ENCODE results near the gene EIF2AK2. TPM values are rescaled to one million over a fixed set of nuclear protein-coding genes. Genes with fewer than 3 reads are reported as not detected.

The EIF2AK2 gene
- 17.5 and 23.5 TPM in 2 replicates for total RNA-seq

DNA sequence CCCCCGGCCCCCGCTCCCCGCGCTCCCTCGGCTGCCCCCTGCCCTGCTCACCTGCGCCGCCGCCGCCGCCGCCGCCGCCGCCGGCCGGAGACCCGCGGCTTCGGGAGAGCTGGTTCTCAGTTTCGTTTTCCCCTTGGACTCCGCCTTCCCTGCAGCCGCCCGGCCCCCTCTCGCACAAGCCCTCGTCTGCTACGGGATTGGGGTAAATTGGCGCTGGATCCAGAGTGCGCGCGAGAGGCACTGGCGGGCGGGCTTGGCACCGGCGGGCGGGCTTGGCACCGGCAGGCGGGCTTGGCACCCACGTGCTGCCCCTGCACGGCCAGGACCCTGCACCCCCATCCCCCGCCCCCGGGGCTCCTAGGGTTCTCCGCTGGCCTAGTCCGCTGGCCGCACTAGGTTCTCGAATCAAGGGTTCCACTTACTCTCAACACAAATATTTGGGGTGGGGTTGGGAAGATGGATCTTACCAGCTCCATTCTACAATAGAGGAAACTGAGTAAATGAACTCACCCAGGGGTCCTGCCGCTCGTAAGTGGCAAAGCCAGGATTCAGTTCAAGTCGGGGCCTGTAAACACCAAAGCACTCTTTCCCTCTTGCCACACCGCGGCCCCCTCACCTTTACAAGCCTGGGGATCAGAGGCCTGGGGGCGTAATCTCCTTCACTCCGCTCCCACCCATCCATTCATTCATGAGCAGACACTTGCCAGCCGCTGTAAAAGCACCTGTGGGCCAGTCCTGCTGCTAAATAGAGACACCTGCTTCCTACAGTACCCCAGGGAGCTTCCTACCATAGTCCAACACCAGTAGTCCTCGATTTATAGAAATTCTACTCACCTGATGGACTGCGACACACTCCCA lies at the start of gene EIF2AK2:
EIF2AK2 (minus strand) TSS at position 124 of the 858 bp plus-strand sequence. CDS start 9,174 bp downstream, outside the sequence.

DNA sequence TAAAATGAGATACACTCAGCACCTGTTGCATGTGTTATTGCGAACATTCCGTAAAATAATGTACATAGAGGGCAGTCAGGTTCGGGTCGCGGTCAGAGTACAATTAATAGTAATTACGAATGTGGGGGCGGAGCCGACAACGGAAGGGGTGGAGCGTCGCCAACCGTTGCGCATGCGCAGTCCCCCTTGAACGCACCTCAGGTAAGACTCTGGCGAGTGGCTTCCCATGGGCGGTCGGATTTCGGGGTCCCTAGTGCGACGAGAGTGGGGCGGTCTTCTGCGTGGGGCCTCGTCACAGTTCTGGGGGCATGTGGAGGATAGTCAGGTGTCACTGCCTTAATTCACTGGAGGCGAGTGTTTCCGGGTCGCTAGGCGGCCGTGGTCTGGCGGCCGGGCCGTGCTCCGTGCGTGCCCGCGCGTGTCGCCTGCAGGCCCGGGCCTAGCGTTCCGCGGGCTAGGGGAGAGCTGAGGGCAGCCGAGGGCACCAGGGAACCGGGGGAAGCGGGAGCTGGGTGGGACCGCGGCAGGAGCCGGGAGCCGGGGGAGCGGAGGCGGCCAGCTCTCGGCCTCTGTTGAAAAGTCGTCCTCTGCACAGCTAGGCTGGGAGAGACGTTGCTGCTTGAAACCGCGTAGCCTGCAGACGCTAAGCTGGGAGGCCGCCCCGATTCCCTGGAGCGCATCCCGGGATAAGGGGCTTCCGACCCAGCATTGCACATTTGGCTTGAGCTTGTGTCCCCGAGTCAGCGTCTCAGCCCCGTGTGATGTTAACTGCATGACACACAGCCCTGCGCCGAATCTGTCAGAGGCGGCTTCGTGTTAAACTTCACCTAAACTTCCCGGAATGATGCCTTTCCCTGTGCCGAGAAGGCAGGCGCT lies 39.8 kb upstream of the EIF2AK2 start, which contains the start of gene CEBPZOS:
CEBPZOS (plus strand) TSS at position 177 of the 876 bp plus-strand sequence. CDS start 3,209 bp downstream, outside the sequence.

DNA sequence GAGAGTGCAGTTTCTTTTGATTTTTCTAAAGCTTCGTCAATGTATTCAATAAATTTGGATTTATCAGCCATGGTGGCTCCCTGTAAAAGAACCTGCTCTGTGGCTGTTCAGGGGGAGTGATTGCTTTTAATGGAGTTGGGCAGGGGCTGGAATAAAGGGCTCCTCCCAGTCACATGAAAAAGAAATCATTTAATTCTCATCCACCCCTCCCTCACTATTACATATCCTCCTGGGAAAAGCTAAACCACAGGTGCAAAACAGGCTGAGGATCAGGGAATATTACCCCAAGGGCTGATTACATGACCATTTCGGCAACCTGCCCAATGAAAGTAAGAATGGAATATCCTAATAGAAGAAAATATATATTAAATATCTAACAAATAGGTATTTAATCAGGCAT lies 31.8 kb upstream of the EIF2AK2 start, which contains the start of gene SULT6B1:
SULT6B1 (minus strand) TSS at position 101 of the 400 bp plus-strand sequence; CDS start at position 71, 30 bp downstream.

DNA sequence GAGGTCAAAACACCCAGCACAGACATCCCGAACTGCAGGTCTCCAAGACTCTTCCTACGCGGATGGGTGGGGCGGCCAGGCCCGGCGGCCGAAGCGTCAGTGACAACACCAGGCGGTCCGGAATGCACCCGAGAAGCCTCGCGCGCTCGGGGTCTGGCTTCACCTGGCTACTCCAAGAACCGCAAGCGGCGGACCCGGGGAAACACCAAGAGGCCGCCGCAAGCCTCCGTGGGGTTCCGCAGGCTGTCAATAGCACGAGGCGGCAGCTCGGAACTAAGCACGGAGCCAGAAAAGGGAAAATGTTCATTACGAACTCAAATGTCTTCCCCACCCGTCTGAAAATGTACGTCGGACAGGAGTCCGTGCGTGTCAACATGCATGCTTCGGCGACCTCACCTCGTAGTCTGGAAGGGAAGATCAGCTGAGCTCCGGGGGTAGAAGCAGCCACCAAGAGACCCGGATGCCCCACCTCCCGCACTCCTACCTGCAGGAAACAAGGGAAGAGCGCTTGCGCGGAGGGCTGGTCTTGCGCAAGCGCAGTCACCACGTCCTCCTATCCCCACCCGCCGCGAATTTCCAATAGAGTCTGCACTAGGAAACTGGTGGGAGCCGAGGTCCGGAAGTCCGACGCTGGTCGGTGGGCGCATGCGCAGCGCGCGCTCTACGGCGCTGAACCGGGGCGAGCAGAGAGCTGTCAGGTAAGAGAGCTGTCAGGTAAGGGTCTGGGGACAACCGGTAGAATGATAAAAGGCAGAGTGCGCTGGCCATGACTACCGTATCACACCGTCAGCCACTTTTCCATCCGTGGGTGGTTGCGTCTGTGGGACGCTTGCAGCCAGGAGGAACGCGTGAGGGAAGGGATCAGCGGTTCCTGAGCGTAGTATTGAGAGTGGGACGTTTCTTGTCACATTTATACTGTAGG lies 72.6 kb downstream of the EIF2AK2 start, which contains the start of the genes GPATCH11 and HEATR5B:
GPATCH11 (plus strand) TSS at position 646 of the 922 bp plus-strand sequence. CDS start 3,864 bp downstream, outside the sequence.
HEATR5B (minus strand) TSS at position 500 of the 922 bp plus-strand sequence. CDS start 958 bp downstream, outside the sequence.

Other genes starting within 250 kb of the EIF2AK2 start
- 15.6 and 17.7 TPM in 2 replicates for gene STRN, start 190.4 kb downstream of the EIF2AK2 start, total RNA-seq
- gene HEATR5B, start 72.6 kb downstream of the EIF2AK2 start, total RNA-seq = 20.5 and 26.2 TPM in 2 replicates
- gene GPATCH11, start 72.5 kb downstream of the EIF2AK2 start, total RNA-seq = 5.8 and 7.1 TPM in 2 replicates
- not detected in 2 replicates for gene SULT6B1, start 31.7 kb upstream of the EIF2AK2 start, total RNA-seq
- 8.6 and 10.8 TPM in 2 replicates for gene CEBPZOS, start 39.5 kb upstream of the EIF2AK2 start, total RNA-seq
- gene CEBPZ, start 74.6 kb upstream of the EIF2AK2 start, total RNA-seq = 47.7 and 61.9 TPM in 2 replicates
- gene NDUFAF7, start 74.7 kb upstream of the EIF2AK2 start, total RNA-seq = 10.0 and 15.4 TPM in 2 replicates
- gene PRKD3, start 167.9 kb upstream of the EIF2AK2 start, total RNA-seq = 55.1 and 73.8 TPM in 2 replicates
- gene QPCT, start 187.7 kb upstream of the EIF2AK2 start, total RNA-seq = 16.7 and 17.5 TPM in 2 replicates

All from endothelial cell of coronary artery (primary cell).